ENCODE results near the gene CSMD2.
"Not testable (repeated sequence)": the region's sequence is repeated elsewhere in the genome, so short reads cannot be mapped to it uniquely, and the experiment has no call there.

CSMD2 gene

DNA sequence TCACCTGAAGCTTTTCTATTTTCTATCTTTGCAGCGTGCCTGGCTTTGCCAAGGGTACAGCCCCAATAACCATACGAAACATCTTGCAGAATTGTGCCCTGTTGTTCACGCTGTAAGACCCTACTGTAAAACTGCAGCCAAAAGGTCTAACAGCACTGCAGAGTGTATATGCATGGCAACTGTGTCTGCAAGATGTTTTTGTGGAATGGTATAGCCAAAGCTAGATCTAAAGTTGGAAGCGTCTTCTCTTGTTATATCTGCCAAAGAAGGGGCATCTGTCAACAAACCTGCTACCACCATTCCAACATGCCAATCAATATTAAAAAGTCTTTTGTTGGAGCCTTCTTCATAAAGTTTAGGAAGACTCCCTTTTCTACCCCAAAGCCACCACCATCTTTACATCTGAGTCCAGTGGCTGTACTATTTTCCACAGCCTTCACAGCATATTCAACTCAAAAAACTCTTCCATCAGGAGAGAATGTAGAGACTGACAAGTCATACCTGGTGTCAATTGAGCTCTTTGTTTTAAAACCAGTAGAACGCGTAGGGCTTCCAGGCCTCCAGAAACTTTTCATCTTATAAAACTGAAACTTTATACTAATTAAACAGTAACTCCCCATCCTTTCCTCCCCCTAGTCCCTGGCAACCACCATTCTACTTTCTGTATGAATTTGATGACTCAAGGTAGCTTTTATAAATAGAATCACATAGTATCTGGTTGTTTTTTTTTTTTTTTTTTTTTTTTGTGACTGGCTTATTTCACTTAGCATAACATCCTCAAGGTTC lies 652.6 kb downstream of the CSMD2 start:
- no peak for DNase-seq

DNA sequence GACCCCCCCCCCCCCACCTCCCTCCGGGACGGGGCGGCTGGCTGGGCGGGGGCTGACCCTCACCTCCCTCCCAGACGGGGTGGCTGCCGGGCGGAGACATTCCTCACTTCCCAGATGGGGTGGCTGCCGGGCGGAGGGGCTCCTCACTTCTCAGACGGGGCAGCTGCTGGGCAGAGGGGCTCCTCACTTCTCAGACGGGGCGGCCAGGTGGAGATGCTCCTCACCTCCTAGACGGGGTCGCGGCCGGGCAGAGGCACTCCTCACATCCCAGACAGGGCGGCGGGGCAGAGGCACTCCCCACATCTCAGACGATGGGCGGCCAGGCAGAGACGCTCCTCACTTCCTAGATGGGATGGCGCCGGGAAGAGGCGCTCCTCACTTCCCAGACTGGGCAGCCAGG lies 655.8 kb downstream of the CSMD2 start:
- not testable (repeated sequence) for DNase-seq

DNA sequence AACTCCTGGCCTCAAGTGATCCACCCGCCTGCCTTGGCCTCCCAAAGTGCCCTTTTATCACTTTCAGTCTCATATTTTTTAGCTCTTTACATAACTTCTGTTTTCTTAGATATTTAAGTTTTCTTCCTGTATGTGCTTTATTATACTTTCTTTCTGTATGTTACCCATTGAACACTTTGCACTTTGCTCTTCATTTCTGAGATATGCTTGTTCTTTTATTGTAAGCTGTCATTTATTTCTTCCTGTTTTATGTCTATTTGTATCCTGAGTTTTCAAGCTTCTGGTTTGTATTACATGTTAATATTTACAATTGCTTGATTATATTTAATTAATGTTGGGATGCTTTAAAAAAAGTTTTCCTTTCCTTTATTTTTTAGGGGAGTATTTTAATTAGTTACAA lies 656.9 kb downstream of the CSMD2 start:
- no peak for DNase-seq

DNA sequence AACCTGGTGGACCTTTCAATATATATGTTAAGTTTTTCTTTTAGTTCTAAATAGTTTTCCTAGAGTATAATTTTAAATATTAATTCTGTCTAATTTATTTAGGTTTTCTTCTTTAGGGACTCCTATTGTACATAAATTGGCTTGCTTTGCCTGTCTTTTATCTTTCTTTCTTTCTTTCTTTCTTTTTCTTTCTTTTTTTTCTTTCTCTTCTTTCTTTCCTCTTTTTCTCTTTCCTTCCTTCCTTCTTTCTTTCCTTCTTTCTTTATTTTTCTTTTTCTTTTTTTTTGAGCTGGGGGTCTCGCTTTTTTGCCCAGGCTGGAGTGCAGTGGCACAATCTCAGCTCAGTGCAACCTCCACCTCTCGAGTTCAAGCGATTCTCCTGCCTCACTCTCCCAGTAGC lies 657.4 kb downstream of the CSMD2 start:
- no peak for DNase-seq

DNA sequence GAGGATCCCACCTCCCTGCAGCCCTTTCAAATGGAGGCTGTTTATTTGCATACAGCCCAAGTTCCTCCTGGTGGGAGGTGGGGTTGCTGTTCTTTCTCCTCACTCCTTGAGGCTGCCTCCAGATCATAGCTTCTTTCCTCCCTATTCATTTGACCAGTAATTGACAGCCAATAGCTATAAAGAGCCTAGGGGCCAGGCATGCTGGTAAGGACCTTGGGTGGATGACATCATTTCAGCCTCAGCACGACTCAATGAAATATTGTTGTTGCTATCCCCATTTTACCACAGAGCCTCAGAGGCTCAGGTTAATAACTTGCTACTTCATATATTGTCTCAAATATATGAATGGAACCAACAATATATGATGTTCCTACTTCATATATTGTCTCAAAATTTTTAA lies 661.5 kb downstream of the CSMD2 start:
- no peak for DNase-seq

DNA sequence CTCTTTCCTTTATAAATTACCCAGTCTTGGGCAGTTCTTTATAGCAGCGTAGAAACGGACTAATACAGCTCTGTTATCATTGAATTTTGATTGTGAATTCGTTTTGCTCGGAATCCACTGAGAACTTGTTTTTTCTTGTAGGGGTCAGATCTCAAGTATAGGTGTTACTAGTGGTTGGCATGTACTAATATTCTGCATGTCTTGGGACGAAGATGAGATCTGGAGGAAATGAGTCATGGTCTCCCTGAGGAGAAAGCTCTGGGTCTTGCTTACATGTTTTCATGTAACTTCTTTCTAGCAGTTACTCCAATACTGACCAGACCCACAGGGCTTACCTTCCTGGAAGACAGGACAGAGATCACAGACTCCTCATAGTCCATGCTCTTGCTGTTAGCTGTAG lies 662.3 kb downstream of the CSMD2 start:
- no peak for DNase-seq

DNA sequence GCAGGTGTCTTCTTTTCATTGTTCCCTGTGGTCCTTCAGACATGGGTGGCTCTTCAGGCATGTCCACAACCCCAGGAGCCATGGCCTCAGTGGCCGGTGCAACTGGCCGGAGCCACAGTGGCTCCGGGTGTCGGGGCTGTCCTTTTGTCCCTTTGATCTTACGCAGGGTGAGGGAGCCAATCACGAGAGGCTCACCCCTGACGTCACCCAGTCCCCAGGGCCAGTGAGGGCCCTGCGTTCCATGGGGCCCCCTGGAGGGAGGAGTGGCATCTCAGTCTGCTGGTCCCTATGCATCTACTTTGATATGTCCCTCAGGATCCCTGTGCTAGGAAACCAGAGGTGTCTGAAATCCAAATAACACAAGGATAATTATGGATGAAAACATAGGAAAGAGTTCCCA lies 663.3 kb downstream of the CSMD2 start:
- no peak for DNase-seq

DNA sequence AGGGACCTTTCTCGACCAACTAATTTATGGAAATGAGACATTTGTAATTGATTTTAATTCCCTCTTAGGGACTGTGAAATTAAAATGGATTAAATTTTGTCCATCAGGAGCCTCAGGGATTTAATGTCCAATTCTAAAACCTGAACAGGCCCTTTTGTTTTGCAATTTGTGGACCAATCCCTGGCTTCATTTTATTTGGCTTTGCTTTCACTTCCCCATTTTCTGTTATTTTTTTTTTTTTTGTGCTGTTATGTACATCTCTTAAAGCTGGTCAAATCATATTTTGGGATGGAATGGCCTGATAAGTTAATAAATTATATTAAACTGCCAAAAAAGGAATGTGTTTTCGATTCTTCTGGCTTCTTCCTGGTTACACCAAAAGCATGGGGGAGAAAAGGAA lies 663.7 kb downstream of the CSMD2 start:
- DNase-seq, result peak; percentile 37

DNA sequence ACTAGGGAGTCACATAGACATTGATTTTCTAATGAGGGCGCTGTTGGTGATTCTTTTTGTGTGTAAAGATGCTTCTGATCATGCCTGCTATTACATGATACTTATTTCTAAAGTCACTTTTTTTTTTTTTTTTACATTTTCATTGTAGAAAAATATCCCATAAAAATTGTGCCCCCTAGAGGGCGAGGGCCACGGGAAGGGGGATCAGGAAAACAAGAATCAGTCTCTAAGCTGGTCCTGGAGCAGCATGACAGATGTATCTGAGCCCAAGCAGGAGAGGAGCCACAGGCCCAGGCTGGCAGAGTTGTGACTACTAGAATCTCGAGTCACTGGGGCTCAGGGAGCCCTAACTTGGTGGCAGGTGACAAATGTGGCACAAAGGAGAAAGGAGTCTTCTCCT lies 664.5 kb downstream of the CSMD2 start:
- DNase-seq, result no peak

DNA sequence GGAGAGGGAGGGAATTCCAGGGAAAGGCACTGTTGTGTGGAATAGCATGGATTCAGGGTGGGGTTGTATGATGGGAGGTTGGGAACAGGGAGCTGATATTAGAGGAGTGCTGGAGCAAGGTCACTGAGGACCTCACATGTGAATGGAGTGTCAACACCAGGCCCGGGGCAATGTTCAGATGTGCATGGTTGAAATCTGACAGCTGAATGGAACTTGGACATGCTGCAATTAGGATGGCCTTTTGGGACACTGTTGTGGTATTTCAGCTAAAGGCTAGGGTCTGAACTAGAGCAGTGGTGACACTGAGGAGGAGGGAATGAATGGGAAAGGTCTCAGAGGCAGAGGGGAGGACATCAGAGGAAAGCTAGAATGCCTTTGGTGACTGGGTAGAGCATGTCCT lies 667.6 kb downstream of the CSMD2 start:
- no peak for DNase-seq

DNA sequence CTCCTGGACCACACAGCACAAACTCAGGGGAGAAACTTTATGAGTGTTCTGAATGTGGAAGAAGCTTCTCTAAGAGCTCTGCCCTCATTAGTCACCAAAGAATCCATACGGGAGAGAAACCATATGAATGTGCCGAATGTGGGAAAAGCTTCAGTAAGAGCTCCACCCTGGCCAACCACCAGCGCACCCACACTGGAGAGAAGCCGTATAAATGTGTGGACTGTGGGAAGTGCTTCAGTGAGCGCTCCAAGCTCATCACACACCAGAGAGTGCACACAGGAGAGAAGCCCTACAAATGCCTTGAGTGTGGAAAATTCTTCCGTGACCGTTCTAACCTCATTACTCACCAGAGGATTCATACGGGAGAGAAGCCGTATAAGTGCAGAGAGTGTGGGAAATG lies 670.1 kb downstream of the CSMD2 start:
- no peak for DNase-seq

DNA sequence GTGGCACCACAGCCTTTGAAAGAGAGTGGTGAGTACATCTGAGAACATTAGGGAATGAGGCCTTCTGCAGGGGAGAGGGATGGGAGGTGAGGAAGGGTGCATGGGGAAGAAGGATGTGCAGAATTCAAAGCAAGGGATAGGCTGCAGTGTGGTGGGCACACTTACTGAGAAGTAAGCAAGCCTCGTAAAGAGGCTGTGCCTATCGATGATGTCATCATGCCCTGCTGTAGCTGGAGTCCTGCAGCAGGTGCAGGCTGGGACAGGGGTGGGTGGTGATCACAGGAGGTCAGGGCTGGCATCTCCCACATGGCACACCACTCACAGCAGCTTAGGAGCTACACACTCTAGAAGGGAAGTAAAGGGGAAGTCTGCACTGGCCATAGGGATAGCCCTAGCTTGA lies 676.4 kb downstream of the CSMD2 start:
- DNase-seq, result no peak

DNA sequence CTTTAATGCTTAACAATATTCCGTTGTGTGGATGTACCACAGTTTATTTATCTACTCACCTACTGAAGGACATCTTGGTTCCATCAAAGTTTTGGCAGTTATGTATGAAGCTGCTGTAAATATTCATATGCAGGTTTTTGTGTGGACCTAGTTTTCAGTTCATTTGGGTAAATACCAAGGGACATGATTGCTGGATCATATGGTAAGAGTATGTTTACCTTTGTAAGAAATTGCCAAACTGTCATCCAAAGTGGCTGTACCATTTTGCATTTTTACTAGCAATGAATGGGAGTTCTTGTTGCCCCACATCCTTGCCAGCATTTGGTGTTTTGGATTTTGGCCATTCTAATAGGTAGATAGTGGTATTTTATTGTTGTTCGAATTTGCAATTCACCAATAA lies 682.6 kb downstream of the CSMD2 start:
- DNase-seq, result no peak

DNA sequence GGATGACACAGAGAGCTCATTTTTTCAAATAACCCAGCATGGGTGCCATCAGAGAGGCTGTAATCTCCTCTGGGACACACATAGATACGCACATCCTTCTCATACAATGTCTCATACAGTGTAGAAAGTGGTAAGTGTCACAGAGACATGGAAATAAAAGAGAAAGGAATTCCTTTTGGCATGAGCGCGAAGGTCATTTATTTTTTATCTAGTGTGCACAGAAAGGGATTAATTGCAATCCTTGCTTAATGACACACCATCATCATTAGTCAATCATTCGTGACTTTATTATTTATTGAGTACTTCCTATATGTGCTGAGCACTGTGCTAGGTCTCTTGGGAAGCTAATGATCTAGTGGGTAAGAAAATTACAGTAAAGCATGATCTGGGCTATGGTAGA lies 687.6 kb downstream of the CSMD2 start:
- DNase-seq, result no peak

DNA sequence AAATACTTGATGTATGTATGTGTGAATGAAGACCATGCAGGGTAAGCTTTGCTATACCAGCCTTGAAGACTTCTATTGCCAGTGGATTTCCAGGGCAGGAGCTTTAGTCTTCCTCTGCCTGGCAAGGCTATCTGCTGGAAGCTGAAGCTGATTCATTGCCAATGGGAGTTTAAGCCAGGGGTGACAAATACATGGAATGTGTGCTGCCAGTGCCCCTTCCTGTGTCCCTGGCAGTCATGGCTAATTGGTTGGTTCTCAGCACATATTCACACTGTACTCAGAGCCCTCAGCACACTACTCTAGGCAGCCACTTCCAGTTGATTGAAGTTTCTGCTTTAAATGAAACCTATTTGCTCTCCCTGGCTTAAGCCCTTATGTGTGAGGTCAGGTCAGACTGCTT lies 691.1 kb downstream of the CSMD2 start:
- DNase-seq, result no peak

DNA sequence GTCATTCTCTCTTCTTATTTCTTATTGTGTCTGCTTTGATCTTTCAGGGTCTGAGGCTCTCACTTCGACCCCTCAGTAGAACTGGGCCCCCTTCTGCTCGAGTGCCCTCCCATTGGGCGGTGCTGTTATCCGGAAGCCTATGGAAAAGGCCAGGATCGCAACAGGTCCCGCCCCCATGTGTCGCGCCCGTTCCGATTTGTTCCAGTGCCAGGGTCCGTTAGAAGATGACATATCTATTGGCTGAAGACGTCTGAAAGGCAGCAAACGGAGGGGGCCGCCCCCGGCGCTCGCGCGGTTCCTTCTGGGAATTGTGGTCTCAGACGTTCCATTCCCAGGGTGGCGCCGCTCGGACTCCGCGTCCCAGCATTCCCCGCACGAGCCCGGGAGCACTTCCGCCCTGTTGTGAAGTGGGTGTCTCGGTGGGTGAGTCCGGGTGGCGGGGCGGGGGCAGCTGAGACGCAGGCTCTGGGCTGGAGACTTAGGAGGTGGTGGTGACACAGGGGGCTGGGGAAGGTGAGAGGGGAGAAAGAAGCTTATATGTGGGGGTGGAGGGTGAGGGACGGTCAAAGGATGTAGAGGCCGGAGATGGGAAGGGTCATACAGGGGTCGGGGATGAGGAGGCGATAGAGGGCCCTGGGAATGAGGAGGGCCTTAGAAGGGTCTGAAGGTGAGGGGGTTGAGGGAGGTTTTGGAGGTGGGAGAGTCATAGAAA lies 692.6 kb downstream of the CSMD2 start, which contains the start of gene ZSCAN20:
ZSCAN20 (plus strand) TSS at position 377 of the 712 bp plus-strand sequence. CDS start 6,644 bp downstream, outside the sequence.
- DNase-seq, result peak; percentile 94

DNA sequence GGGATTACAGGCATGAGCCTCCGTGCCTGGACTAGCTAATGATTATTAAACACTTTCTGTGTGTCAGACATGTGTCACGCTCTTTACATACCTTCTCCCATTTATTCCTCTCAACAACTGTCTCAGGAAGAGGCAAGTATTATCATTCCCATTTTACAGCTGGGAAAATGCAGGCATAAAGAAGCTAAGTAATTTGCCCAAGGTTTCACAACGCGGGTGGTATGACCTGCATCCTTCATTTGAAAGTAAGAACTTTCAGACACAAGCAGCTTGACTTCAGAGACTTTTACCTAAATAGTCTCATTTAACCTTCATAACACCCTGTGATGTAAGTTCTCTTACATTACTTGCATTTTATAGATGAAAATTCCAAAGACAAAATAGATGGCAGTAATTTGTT lies 693.6 kb downstream of the CSMD2 start:
- no peak for DNase-seq

DNA sequence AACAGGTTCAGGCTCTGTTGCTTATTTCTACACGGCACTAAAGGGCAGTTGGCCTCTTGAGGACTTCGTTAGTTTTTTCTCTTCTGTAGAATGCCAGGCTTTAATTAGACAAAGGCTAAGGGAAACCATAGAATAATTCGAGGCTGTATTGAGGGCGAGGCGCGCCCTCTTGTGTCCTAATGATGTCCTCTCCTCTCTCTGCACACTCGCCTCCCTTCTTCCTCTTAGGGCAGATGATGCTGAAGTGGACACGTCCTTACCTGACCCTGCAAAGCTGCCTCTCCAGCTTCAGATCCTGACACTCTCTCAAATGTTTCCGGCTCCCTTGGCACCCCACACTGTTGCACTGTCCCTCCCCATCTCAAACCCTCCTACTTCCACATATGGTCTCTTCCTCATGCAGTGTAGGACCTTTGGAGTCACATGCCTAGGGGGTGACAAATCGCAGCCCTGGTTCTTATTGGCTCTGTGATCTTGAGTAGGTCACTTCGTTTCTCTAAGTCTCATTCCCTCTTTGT lies 694.5 kb downstream of the CSMD2 start:
- peak; percentile 87 for DNase-seq

DNA sequence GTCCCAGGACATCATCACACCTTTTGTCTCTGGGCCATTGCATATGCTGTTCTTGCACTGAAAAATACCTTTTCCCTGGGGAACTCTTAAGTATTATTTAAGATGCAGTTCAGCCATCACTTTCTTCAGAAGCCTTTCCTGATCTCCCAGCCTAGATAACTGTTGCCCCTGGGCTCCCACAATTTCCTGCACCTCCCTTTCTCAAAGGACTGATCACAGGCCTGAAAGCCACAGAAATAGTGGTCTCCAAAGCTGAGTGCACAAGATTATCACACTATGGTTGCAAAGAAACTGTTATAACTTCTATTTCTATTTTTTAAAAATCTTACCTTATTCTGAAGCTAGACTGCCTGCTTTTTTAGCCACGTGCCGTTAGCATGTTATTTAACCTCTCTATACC lies 695.3 kb downstream of the CSMD2 start:
- DNase-seq, result no peak

DNA sequence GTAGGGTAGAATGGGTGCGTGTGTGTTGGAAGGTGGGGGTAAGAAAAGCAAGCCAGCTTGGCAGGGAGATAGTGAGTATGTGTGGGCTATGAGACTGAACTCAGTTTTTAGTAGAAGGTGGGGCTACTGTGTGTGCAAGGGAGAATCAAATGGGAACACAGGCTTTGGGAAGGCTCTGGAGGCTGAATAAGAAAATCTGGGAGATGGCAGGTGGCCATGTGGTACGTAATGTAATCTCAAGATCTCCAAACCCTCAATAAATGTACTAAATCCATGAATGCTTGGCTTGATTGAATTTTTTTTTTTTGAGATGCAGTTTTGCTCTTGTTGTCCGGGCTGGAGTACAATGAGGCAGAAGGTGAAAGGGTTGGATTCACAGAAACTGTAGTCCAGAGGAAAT lies 696.1 kb downstream of the CSMD2 start:
- no peak for DNase-seq

DNA sequence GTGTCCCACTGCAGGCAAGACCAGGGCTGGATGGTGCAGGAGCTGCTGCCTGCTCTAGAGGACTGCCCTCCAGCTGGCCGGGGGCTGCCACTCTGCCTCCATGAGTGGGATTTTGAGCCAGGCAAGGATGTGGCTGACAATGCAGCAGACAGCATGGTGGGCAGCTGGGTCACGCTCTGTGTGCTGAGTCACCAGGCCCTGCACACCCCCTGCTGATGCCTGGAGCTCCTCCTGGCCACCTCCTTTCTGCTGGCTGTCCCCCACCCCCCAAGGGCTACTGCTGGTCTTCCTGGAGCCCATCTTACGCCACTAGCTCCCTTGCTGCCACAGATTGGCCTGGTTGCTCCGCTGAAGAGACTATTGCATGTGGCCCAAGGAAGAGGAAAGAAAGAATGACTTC lies 696.5 kb downstream of the CSMD2 start:
- DNase-seq, result no peak

DNA sequence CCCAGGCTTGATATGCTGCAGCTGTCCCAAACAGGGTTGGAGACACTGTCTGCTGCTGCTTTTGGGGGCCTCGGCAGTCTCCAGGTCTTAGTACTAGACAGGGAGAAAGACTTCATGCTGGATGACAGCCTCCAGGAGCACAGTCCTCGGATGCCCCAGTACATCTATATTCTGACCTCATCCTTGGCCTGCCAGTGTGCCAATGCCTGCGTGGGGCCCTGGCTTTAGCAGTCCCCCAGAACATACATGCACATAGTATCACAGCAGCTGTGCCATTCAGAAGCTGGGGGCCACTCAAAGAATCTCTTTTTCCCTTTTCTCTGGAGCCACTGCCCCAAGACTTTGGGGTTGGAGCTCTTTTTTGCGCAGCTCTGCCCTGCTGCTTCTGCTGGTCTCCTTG lies 697.0 kb downstream of the CSMD2 start:
- no peak for DNase-seq

DNA sequence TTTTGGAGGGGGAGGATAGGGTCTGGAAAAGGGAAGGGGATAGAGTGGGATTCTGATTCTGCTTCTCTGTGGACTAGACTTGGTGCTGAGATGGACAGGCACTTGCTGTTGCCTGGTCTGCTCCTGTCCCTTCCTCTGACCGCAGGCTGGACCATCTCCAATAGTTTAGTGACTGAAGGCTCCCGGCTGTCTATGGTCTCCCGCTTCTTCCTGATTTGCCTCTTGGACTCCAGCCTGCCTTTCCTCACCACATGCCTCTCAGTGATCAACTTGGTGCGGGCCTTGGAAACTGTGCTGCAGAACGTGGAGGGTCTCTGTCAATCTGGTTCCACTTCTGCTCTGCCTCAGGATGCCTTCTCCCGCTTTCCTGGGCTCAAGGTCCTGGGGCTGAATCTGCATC lies 698.9 kb downstream of the CSMD2 start:
- no peak for DNase-seq

DNA sequence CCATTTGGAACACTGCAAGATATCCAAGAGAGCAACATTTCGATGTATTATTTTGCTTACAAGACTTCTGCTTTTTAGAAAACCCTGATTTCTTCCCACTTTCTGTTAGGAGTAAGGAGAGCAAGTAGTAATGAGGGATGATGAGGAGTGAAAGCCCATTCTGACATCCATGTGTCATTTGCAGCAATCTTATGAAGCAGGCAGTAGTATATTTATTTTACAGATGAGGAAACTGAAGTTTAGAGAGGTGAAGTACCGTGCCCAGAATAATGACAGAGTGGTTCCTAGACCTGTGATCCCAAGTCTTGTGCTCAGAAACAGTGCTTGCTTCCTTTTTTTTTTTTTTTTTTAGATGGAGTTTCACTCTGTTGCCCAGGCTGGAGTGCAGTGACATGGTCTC lies 699.7 kb downstream of the CSMD2 start:
- no peak for DNase-seq

All from RPMI8226 (cell line).